Ascending aorta (tissue), 2 donors: ENCODE results near the gene ALPP. TPM values are rescaled to one million over a fixed set of nuclear protein-coding genes. Genes with fewer than 3 reads are reported as not detected.
"Not testable (repeated sequence)": the region's sequence is repeated elsewhere in the genome, so short reads cannot be mapped to it uniquely, and the experiment has no call there.

Source experiments
- DNase-seq, 2 donors: peaks; one replicate each; pipeline ENCODE4 v3.0.0-alpha.2; 2019; ENCODE audit warnings: low spot score in 2 of 2
- H3K27ac ChIP-seq, 2 donors: fragments of 200-600 bp; sonication (generic); one replicate each; pipeline ENCODE4 v1.5.1; 2016 to 2017; ENCODE audit warnings: mild to moderate bottlenecking in 1 of 2
- H3K27me3 ChIP-seq: fragments of 200-600 bp; sonication (generic); one replicate; pipeline ENCODE4 v1.5.1; 2017
- H3K36me3 ChIP-seq, 2 donors: fragments of 200-600 bp; sonication (generic); one replicate each; pipeline ENCODE4 v1.5.1; 2016
- H3K4me1 ChIP-seq, 2 donors: fragments of 200-600 bp; sonication (generic); one replicate each; pipeline ENCODE4 v1.5.1; 2016 to 2017; ENCODE audit warnings: mild to moderate bottlenecking in 1 of 2
- H3K4me3 ChIP-seq, 2 donors: fragments of 200-600 bp; sonication (generic); one replicate each; pipeline ENCODE4 v1.5.1; 2016 to 2017; ENCODE audit warnings: mild to moderate bottlenecking in 1 of 2
- H3K9me3 ChIP-seq, 2 donors: fragments of 200-600 bp; sonication (generic); one replicate each; pipeline ENCODE4 v1.5.1; 2016
- CTCF ChIP-seq, 3 experiments: fragments of 200-600 bp in 2 of 3; fragments of 450-650 bp in 1 of 3; sonication (generic) in 2 of 3; IDR thresholded peaks; one replicate each; pipeline ENCODE4 v1.5.1; 2016 to 2019; ENCODE audit warnings: antibody characterized with exemption in 3 of 3, mild to moderate bottlenecking in 1 of 3, moderate library complexity in 1 of 3
- intact Hi-C: fragments of 100-400 bp; cut with DNase I; formaldehyde crosslinking; loops from one replicate; pipeline ENCODE4 v1.15.1; 2023
- total RNA-seq: library from RNA; depleted of rRNA; stranded (reverse); fragments of >200 nt; gene quantifications from one replicate; pipeline ENCODE4 v1.1.0, GENCODE V29; 2016

Gene ALPP
- not detected for total RNA-seq

GRCh38 chr2:232378735-232379151 lies at the start of gene ALPP:
ALPP (plus strand) TSS chr2:232378751; CDS start chr2:232378803, 52 bp downstream.
- DNase-seq, intact Hi-C loops, H3K9me3 ChIP-seq, H3K27ac ChIP-seq, H3K4me1 ChIP-seq, H3K27me3 ChIP-seq, H3K4me3 ChIP-seq, H3K36me3 ChIP-seq: not testable (repeated sequence)

- Histone ChIP-seq H3K4me1 (no peaks in the 10 kb centered on the region), H3K27ac (no peak overlapping the region), H3K27me3 (no peaks in the 10 kb centered on the region), H3K4me3 (no peak overlapping the region), H3K36me3 (peaks cover 0 to 10% of the 10 kb centered on the region in 2 donors), H3K9me3 (no peaks in the 10 kb centered on the region)
- TF ChIP-seq CTCF (IDR thresholded peaks at IDR 0.05) = no peak
- intact Hi-C loops = loop anchor here (5.0 kb wide), 1 partner anchor 402 kb away; the partner anchor contains the start of gene NPPC
- DNase-seq = no peak
Measured at GRCh38 chr2:232329716-232330067, 48.9 kb upstream of the ALPP start.

GRCh38 chr2:232330068-232330999 lies 48.2 kb upstream of the ALPP start:
- TF ChIP-seq CTCF (IDR thresholded peaks at IDR 0.05) = no peak
- H3K9me3 ChIP-seq = no peaks in the 10 kb centered on the region
- peaks cover 0 to 10% of the 10 kb centered on the region in 2 donors for H3K36me3 ChIP-seq
- no peak for DNase-seq
- no peak overlapping the region for H3K4me3 ChIP-seq
- H3K27ac ChIP-seq = no peak overlapping the region
- intact Hi-C loops = no loop called here
- H3K27me3 ChIP-seq = no peaks in the 10 kb centered on the region
- no peaks in the 10 kb centered on the region for H3K4me1 ChIP-seq

GRCh38 chr2:232331061-232331460 lies 47.5 kb upstream of the ALPP start:
- intact Hi-C loops, DNase-seq, H3K27ac ChIP-seq, H3K4me3 ChIP-seq, H3K27me3 ChIP-seq, H3K4me1 ChIP-seq, H3K9me3 ChIP-seq: not testable (repeated sequence)
- peaks cover under 1 to 12% of the 10 kb centered on the region in 2 donors for H3K36me3 ChIP-seq

GRCh38 chr2:232331641-232332040 lies 46.9 kb upstream of the ALPP start:
- intact Hi-C loops, DNase-seq, H3K4me3 ChIP-seq, H3K27me3 ChIP-seq, H3K9me3 ChIP-seq, H3K27ac ChIP-seq, H3K4me1 ChIP-seq: not testable (repeated sequence)
- H3K36me3 ChIP-seq = peaks cover 6 to 15% of the 10 kb centered on the region in 2 donors

GRCh38 chr2:232332244-232332939 lies 46.2 kb upstream of the ALPP start:
- H3K9me3 ChIP-seq = not testable (repeated sequence)
- H3K36me3 ChIP-seq = peaks cover 13 to 15% of the 10 kb centered on the region in 2 donors

GRCh38 chr2:232332940-232333259 lies 45.7 kb upstream of the ALPP start:
- no peaks in the 10 kb centered on the region for H3K27me3 ChIP-seq
- peaks cover 13 to 15% of the 10 kb centered on the region in 2 donors for H3K36me3 ChIP-seq
- H3K9me3 ChIP-seq = no peaks in the 10 kb centered on the region
- no peaks in the 10 kb centered on the region for H3K4me1 ChIP-seq
- DNase-seq = no peak
- no peak for TF ChIP-seq CTCF (IDR thresholded peaks at IDR 0.05)
- H3K4me3 ChIP-seq = no peak overlapping the region
- intact Hi-C loops = no loop called here
- H3K27ac ChIP-seq = no peak overlapping the region

More at GRCh38 chr2:232332244-232332939, 46.2 kb upstream of the ALPP start:
- H3K27ac ChIP-seq, intact Hi-C loops, H3K4me3 ChIP-seq, H3K4me1 ChIP-seq, DNase-seq, H3K27me3 ChIP-seq: not testable (repeated sequence)
